Stomach (tissue), 9 donors: ENCODE results near the gene C6orf15. TPM values are rescaled to one million over a fixed set of nuclear protein-coding genes. Genes with fewer than 3 reads are reported as not detected.
A peak's percentile ranks its signal among the peaks of the same experiment; 100 is the strongest.

Experiments
- DNase-seq, 2 donors: peaks; one replicate each; pipeline versions ENCODE4 v3.0.0 to v3.0.0-alpha.2; 2013 to 2019
- H3K27ac ChIP-seq, 5 donors: fragments of 200-600 bp in 4 of 5; sonication (generic) in 4 of 5; one replicate each; pipeline ENCODE4 v1.5.1; 2013 to 2019; ENCODE audit warnings: mild to moderate bottlenecking in 1 of 5, moderate library complexity in 1 of 5
- H3K27me3 ChIP-seq, 3 donors: fragments of 200-600 bp; sonication (generic); one replicate each; pipeline ENCODE4 v1.5.1; 2017 to 2019; ENCODE audit warnings: mixed run types in 1 of 3
- H3K36me3 ChIP-seq, 4 donors: fragments of 200-600 bp; sonication (generic); 1 replicate in 3 of 4; 2 replicates in 1 of 4; pipeline ENCODE4 v1.5.1; 2016 to 2019
- H3K4me1 ChIP-seq, 4 donors: fragments of 200-600 bp; sonication (generic); one replicate each; pipeline ENCODE4 v1.5.1; 2016 to 2019
- H3K4me3 ChIP-seq, 4 donors: fragments of 200-600 bp; sonication (generic) in 3 of 4; one replicate each; pipeline ENCODE4 v1.5.1; 2016 to 2019; ENCODE audit warnings: mild to moderate bottlenecking in 1 of 4
- H3K9me3 ChIP-seq, 4 donors: fragments of 200-600 bp; sonication (generic); one replicate each; pipeline ENCODE4 v1.5.1; 2016 to 2019
- CTCF ChIP-seq, 7 experiments: fragments of 450-650 bp in 4 of 7; fragments of 200-600 bp in 3 of 7; sonication (generic) in 3 of 7; IDR thresholded peaks; one replicate each; pipeline ENCODE4 v1.5.1; 2016 to 2019; ENCODE audit warnings: antibody characterized with exemption in 7 of 7, control low read depth in 2 of 7, mild to moderate bottlenecking in 1 of 7
- EP300 ChIP-seq: sonication (generic); formaldehyde crosslinking; IDR thresholded peaks from one replicate; pipeline ENCODE4 v1.6.1; 2017; ENCODE audit warnings: antibody characterized with exemption
- POLR2A ChIP-seq, 4 donors: fragments of 450-650 bp; IDR thresholded peaks; one replicate each; pipeline ENCODE4 v1.6.1; 2016; ENCODE audit warnings: antibody characterized with exemption in 4 of 4, control low read depth in 2 of 4, mild to moderate bottlenecking in 1 of 4, moderate library complexity in 1 of 4
- POLR2AphosphoS5 ChIP-seq, 3 donors: sonication (generic); formaldehyde crosslinking; IDR thresholded peaks; one replicate each; pipeline ENCODE4 v1.6.1; 2016; ENCODE audit warnings: antibody characterized with exemption in 3 of 3
- WGBS, 5 donors: extraction: QIAGEN DNeasy Blood & Tissue Kit in 3 of 5; methylation state at CpG; one replicate each; pipeline versions ENCODE4 v1.1.5 to v1.1.7; 2013 to 2018; 5-methylcytosine and 5-hydroxymethylcytosine counted together
- intact Hi-C: fragments of 100-400 bp; cut with DNase I; formaldehyde crosslinking; loops from one replicate; pipeline ENCODE4 v1.15.1; 2023; ENCODE audit warnings: low total_unique reads
- polyA plus RNA-seq, 3 donors: library from polyadenylated mRNA; stranded (reverse); fragments of 200-250 nt; gene quantifications; one replicate each; pipeline ENCODE4 v1.2.3, GENCODE V29; 2013
- total RNA-seq, 5 donors: library from RNA; depleted of rRNA; stranded (reverse); fragments of >200 nt; gene quantifications; one replicate each; pipeline versions ENCODE4 v1.1.0 to v1.2.3, GENCODE V29; 2014 to 2016
- donor health status: healthy with polysubstance abuse.
- donor health status: Bipolar disorder and iron deficiency.
- donor health status: healthy.

The C6orf15 gene
- total and polyA plus RNA-seq, 8 donors = not detected

- TF ChIP-seq EP300 (no peak), CTCF (IDR thresholded peaks at IDR 0.05) (no peak), POLR2AphosphoS5 (IDR thresholded peaks at IDR 0.05) (peak in 1 of 3 donors; percentile 21), POLR2A (IDR thresholded peaks at IDR 0.05) (no peak)
- Histone ChIP-seq H3K27me3 (no peaks in the 10 kb centered on the region), H3K9me3 (no peaks in the 10 kb centered on the region), H3K4me3 (no peak overlapping the region), H3K4me1 (peaks cover 9 to 32% (median 23%) of the 10 kb centered on the region in 4 donors), H3K36me3 (peaks cover 0 to 45% (median 20%) of the 10 kb centered on the region in 4 donors), H3K27ac (peak overlapping the region in 4 of 5 donors; percentile 22 to 84 (median 81))
- WGBS, 5 donors = 24 to 51% (median 48%) methylated on average over 6 to 11 of the region's 11 CpGs
- DNase-seq = peak; percentile 56 to 59
- intact Hi-C loops = no loop called here
These were observed 30.8 kb upstream of the C6orf15 start for GRCh38 chr6:31143148-31143547.

GRCh38 chr6:31142361-31142761 is 30.0 kb upstream of the C6orf15 start:
- WGBS, 5 donors = 49 to 66% (median 60%) methylated on average over 2 of the region's 2 CpGs
- DNase-seq = no peak
- no peaks in the 10 kb centered on the region for H3K9me3 ChIP-seq
- peaks cover 0 to 44% (median 19%) of the 10 kb centered on the region in 4 donors for H3K36me3 ChIP-seq
- no peak overlapping the region for H3K4me3 ChIP-seq
- TF ChIP-seq POLR2AphosphoS5 (IDR thresholded peaks at IDR 0.05) = no peak
- no peak for TF ChIP-seq EP300
- TF ChIP-seq CTCF (IDR thresholded peaks at IDR 0.05) = no peak
- TF ChIP-seq POLR2A (IDR thresholded peaks at IDR 0.05) = no peak
- H3K4me1 ChIP-seq = peaks cover 13 to 40% (median 30%) of the 10 kb centered on the region in 4 donors
- intact Hi-C loops = no loop called here
- H3K27me3 ChIP-seq = no peaks in the 10 kb centered on the region
- peak overlapping the region in 1 of 5 donors; percentile 78 for H3K27ac ChIP-seq

GRCh38 chr6:31140643-31141042 is 28.3 kb upstream of the C6orf15 start:
- Histone ChIP-seq H3K27me3 (no peaks in the 10 kb centered on the region), H3K27ac (no peak overlapping the region), H3K9me3 (no peaks in the 10 kb centered on the region), H3K36me3 (peaks cover 0 to 34% (median 19%) of the 10 kb centered on the region in 4 donors), H3K4me3 (no peak overlapping the region), H3K4me1 (peaks cover 13 to 42% (median 28%) of the 10 kb centered on the region in 4 donors)
- TF ChIP-seq POLR2AphosphoS5 (IDR thresholded peaks at IDR 0.05) (no peak), EP300 (no peak), POLR2A (IDR thresholded peaks at IDR 0.05) (no peak), CTCF (IDR thresholded peaks at IDR 0.05) (no peak)
- intact Hi-C loops = no loop called here
- DNase-seq = no peak
- 83 to 89% (median 85%) methylated on average over 15 of the region's 15 CpGs for WGBS, 5 donors

- peaks cover 0 to 24% (median 9%) of the 10 kb centered on the region in 4 donors for H3K36me3 ChIP-seq
- DNase-seq = no peak
- WGBS, 5 donors = 19 to 46% (median 23%) methylated on average over 4 of the region's 4 CpGs
These were observed 27.2 kb upstream of the C6orf15 start for GRCh38 chr6:31139599-31139998.

More at GRCh38 chr6:31139599-31139998, 27.2 kb upstream of the C6orf15 start:
- H3K27me3 ChIP-seq = no peaks in the 10 kb centered on the region
- no peaks in the 10 kb centered on the region for H3K9me3 ChIP-seq
- no peak overlapping the region for H3K4me3 ChIP-seq
- H3K27ac ChIP-seq = no peak overlapping the region
- H3K4me1 ChIP-seq = peaks cover 10 to 32% (median 23%) of the 10 kb centered on the region in 4 donors
- TF ChIP-seq POLR2AphosphoS5 (IDR thresholded peaks at IDR 0.05) = no peak
- TF ChIP-seq POLR2A (IDR thresholded peaks at IDR 0.05) = no peak
- TF ChIP-seq EP300 = no peak
- no peak for TF ChIP-seq CTCF (IDR thresholded peaks at IDR 0.05)
- intact Hi-C loops = loop anchor here (5.0 kb wide), 2 partner anchors 53 to 228 kb away; no protein-coding TSS in a partner anchor
